CD4-positive, alpha-beta T cell treated with Interleukin-10 for 1 hour (primary cell): ENCODE results near the gene ZFYVE9.
"Not testable (repeated sequence)": the region's sequence is repeated elsewhere in the genome, so short reads cannot be mapped to it uniquely, and the experiment has no call there.

Experiments used
- DNase-seq: peaks from one replicate; pipeline ENCODE4 v3.0.0-alpha.2; 2020

ZFYVE9 gene

GRCh38 chr1:52150445-52150844 is 8.6 kb downstream of the ZFYVE9 start:
- DNase-seq, result not testable (repeated sequence)

- no peak for DNase-seq
Observed at GRCh38 chr1:52150946-52151345, 9.1 kb downstream of the ZFYVE9 start.

- no peak for DNase-seq
Observed at GRCh38 chr1:52152572-52152971, 10.7 kb downstream of the ZFYVE9 start.

- DNase-seq, result no peak
Observed at GRCh38 chr1:52153010-52153409, 11.1 kb downstream of the ZFYVE9 start.

GRCh38 chr1:52153898-52154297 is 12.0 kb downstream of the ZFYVE9 start:
- DNase-seq, result no peak

- no peak for DNase-seq
Observed at GRCh38 chr1:52156460-52156859, 14.6 kb downstream of the ZFYVE9 start.

GRCh38 chr1:52157582-52157981 is 15.7 kb downstream of the ZFYVE9 start:
- no peak for DNase-seq

- DNase-seq, result no peak
Observed at GRCh38 chr1:52158218-52158617, 16.3 kb downstream of the ZFYVE9 start.

- no peak for DNase-seq
Observed at GRCh38 chr1:52159033-52159789, 17.3 kb downstream of the ZFYVE9 start.

- no peak for DNase-seq
Observed at GRCh38 chr1:52162947-52163346, 21.1 kb downstream of the ZFYVE9 start.

GRCh38 chr1:52164604-52165003 is 22.7 kb downstream of the ZFYVE9 start:
- no peak for DNase-seq

- no peak for DNase-seq
Observed at GRCh38 chr1:52166996-52167753, 25.3 kb downstream of the ZFYVE9 start.

GRCh38 chr1:52168373-52169080 is 26.6 kb downstream of the ZFYVE9 start:
- no peak for DNase-seq

GRCh38 chr1:52171149-52171548 is 29.3 kb downstream of the ZFYVE9 start:
- not testable (repeated sequence) for DNase-seq

- no peak for DNase-seq
Observed at GRCh38 chr1:52179073-52179472, 37.2 kb downstream of the ZFYVE9 start.

- no peak for DNase-seq
Observed at GRCh38 chr1:52180176-52180575, 38.3 kb downstream of the ZFYVE9 start.

GRCh38 chr1:52181759-52182158 is 39.9 kb downstream of the ZFYVE9 start:
- DNase-seq, result not testable (repeated sequence)

GRCh38 chr1:52182328-52182727 is 40.4 kb downstream of the ZFYVE9 start:
- not testable (repeated sequence) for DNase-seq

- DNase-seq, result no peak
Observed at GRCh38 chr1:52182874-52183400, 41.0 kb downstream of the ZFYVE9 start.

GRCh38 chr1:52186449-52186848 is 44.6 kb downstream of the ZFYVE9 start:
- DNase-seq, result no peak

- DNase-seq, result no peak
Observed at GRCh38 chr1:52189898-52190480, 48.1 kb downstream of the ZFYVE9 start.

GRCh38 chr1:52190500-52191252 is 48.8 kb downstream of the ZFYVE9 start:
- no peak for DNase-seq
